Measurements from ENCODE around the gene SCMH1. TPM values are rescaled to one million over a fixed set of nuclear protein-coding genes. Genes with fewer than 3 reads are reported as not detected.

Gene SCMH1
- total and polyA plus RNA-seq, 2 experiments from 2014 or later, result 48.1 to 52.3 TPM

DNA sequence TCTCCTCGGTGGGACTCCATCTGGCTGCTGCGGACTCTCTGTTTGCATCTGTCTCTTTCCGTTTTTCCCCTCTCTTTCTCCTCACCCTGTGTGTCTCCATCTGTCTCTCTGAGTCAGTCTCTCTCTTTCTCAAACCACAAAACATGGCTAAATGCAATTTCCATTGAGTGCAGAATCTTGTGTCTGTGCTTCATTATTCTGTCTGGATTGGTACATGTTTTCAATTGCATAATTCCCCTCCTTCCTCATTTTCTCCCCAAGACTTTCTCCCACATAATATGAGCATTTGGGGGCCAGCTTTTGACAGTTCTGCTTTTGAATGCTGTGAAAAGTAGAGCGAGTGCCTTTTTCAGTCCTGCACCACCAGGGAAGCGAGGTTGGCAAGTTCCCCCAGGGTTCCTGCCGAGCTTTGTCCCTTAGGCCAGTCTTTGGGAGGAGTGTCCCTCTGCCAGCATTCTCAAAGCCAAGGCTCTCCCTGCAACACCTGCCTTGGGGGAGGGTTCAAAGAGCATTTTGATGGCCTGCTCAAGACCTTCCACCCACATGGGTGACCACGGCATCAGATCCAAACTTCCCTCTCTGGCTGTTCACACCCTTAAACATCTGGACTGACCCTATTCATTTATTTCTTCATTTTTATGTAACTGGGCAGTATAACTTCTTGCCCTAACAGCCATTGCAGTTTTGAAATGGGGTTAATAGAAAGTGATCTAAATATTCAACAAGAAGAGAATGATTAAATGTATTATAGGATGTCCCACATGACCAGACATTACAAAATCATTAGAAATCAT lies 32.8 kb upstream of the SCMH1 start:
- Histone ChIP-seq H3K4me3 (no peak overlapping the region), H3K36me3 (replicated peaks; ENCODE audit: insufficient read depth, low read depth) (no peaks in the 10 kb centered on the region), H3K4me1 (ENCODE audit: insufficient read depth) (no peaks in the 10 kb centered on the region), H3K27me3 (peaks cover 4% of the 10 kb centered on the region), H3K9me3 (ENCODE audit: low read depth) (no peaks in the 10 kb centered on the region), H3K9me2 (replicated peaks; ENCODE audit: insufficient read depth) (no peaks in the 10 kb centered on the region), H2AFZ (no peak overlapping the region), H4K20me1 (ENCODE audit: insufficient read depth, poor library complexity, severe bottlenecking) (no peaks in the 10 kb centered on the region), H3K4me2 (no peak overlapping the region), H3K79me2 (no peaks in the 10 kb centered on the region), H3K27ac (no peak overlapping the region)
- WGBS (ENCODE audit: low lambda C conversion rate, missing lambda C conversion rate), result 77% methylated on average over 7 of the region's 7 CpGs
- TF ChIP-seq EZH2phosphoT487 (IDR thresholded peaks at IDR 0.05; ENCODE audit: low read depth, severe bottlenecking, unreplicated experiment) (no peak), EZH2 (IDR thresholded peaks at IDR 0.05; ENCODE audit: borderline replicate concordance) (no peak)
- TF ChIP-seq, protein P1, sequence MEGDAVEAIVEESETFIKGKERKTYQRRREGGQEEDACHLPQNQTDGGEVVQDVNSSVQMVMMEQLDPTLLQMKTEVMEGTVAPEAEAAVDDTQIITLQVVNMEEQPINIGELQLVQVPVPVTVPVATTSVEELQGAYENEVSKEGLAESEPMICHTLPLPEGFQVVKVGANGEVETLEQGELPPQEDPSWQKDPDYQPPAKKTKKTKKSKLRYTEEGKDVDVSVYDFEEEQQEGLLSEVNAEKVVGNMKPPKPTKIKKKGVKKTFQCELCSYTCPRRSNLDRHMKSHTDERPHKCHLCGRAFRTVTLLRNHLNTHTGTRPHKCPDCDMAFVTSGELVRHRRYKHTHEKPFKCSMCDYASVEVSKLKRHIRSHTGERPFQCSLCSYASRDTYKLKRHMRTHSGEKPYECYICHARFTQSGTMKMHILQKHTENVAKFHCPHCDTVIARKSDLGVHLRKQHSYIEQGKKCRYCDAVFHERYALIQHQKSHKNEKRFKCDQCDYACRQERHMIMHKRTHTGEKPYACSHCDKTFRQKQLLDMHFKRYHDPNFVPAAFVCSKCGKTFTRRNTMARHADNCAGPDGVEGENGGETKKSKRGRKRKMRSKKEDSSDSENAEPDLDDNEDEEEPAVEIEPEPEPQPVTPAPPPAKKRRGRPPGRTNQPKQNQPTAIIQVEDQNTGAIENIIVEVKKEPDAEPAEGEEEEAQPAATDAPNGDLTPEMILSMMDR (IDR thresholded peaks at IDR 0.05; ENCODE audit: poor library complexity), result no peak
- DNase-seq (ENCODE audit: low spot score), result no peak

DNA sequence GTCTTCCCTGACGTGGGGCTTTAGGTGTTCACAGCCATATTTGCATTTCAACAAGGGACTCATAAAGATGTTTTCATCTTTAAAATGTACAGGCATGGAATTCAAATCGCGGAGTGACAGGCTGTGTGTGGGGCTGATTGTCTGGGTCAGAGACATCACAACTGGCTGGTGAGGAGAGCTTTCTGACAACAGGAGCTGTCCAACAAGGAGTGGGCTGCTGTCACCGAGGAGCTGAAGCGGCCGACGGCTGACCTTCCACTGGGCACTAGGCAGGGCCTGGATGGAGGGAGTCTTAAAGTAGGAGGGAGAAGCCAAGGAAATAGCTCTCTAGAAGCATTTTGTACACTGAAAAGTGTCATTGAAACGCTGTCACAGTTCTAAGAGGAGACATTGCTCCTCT lies 30.5 kb upstream of the SCMH1 start:
- 69% methylated on average over 8 of the region's 8 CpGs for WGBS (ENCODE audit: low lambda C conversion rate, missing lambda C conversion rate)
- H3K9me3 ChIP-seq (ENCODE audit: low read depth), result no peaks in the 10 kb centered on the region
- H3K27ac ChIP-seq, result no peak overlapping the region

DNA sequence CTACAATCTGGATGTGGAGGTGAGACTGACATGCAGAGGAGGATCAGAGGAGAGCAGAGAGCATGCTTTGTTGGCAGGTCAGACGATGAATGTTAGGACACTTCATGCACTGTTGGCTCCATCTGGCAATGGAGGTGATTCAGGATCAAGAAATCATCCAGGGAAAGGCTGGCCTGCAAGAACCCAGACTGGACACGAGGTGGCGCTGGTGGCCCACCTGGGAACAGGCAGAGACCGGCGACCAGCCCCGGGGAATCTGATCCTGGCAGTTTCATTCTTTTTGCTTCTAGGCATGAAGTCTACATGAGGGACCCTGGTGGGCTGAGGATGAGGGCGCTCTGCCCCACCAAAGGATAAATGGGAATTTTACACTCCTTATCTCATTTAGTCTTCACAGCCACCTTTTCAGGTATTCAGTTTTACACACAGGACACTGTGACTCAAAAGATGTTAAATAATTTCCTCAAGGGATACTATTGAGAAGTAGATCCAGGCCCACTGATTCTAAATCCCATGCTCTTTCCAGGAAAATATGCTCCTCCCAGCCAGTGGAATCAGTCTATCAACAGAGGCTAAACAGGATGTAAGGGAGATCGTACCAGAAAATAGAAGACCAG lies 26.2 kb upstream of the SCMH1 start:
- H3K9me2 ChIP-seq (replicated peaks; ENCODE audit: insufficient read depth), result no peaks in the 10 kb centered on the region
- H3K79me2 ChIP-seq, result no peaks in the 10 kb centered on the region
- DNase-seq (ENCODE audit: low spot score), result peak; percentile 87
- H2AFZ ChIP-seq, result no peak overlapping the region
- WGBS (ENCODE audit: low lambda C conversion rate, missing lambda C conversion rate), result 12% methylated on average over 8 of the region's 8 CpGs
- no peaks in the 10 kb centered on the region for H3K9me3 ChIP-seq (ENCODE audit: low read depth)
- no peaks in the 10 kb centered on the region for H3K4me1 ChIP-seq (ENCODE audit: insufficient read depth)
- no peak overlapping the region for H3K27ac ChIP-seq
- TF ChIP-seq EZH2 (IDR thresholded peaks at IDR 0.05; ENCODE audit: borderline replicate concordance), result no peak
- TF ChIP-seq, protein P1 (IDR thresholded peaks at IDR 0.05; ENCODE audit: poor library complexity), result peak; percentile 95
- no peak overlapping the region for H3K4me3 ChIP-seq
- H3K27me3 ChIP-seq, result no peaks in the 10 kb centered on the region
- no peaks in the 10 kb centered on the region for H4K20me1 ChIP-seq (ENCODE audit: insufficient read depth, poor library complexity, severe bottlenecking)
- peak overlapping the region; percentile 14 for H3K4me2 ChIP-seq
- no peaks in the 10 kb centered on the region for H3K36me3 ChIP-seq (replicated peaks; ENCODE audit: insufficient read depth, low read depth)

More for the DNA sequence above, 30.5 kb upstream of the SCMH1 start:
- H2AFZ ChIP-seq, result no peak overlapping the region
- H3K4me1 ChIP-seq (ENCODE audit: insufficient read depth), result no peaks in the 10 kb centered on the region
- H3K27me3 ChIP-seq, result peaks cover 4% of the 10 kb centered on the region
- no peaks in the 10 kb centered on the region for H3K79me2 ChIP-seq
- H3K9me2 ChIP-seq (replicated peaks; ENCODE audit: insufficient read depth), result no peaks in the 10 kb centered on the region
- DNase-seq (ENCODE audit: low spot score), result no peak
- no peak overlapping the region for H3K4me2 ChIP-seq
- no peaks in the 10 kb centered on the region for H4K20me1 ChIP-seq (ENCODE audit: insufficient read depth, poor library complexity, severe bottlenecking)
- H3K36me3 ChIP-seq (replicated peaks; ENCODE audit: insufficient read depth, low read depth), result no peaks in the 10 kb centered on the region
- TF ChIP-seq EZH2 (IDR thresholded peaks at IDR 0.05; ENCODE audit: borderline replicate concordance), result no peak
- TF ChIP-seq, protein P1 (IDR thresholded peaks at IDR 0.05; ENCODE audit: poor library complexity), result no peak
- no peak overlapping the region for H3K4me3 ChIP-seq

Data from hepatocyte (in vitro differentiated cells).